Measurements from ENCODE around the gene PCNX2.

PCNX2 gene

DNA sequence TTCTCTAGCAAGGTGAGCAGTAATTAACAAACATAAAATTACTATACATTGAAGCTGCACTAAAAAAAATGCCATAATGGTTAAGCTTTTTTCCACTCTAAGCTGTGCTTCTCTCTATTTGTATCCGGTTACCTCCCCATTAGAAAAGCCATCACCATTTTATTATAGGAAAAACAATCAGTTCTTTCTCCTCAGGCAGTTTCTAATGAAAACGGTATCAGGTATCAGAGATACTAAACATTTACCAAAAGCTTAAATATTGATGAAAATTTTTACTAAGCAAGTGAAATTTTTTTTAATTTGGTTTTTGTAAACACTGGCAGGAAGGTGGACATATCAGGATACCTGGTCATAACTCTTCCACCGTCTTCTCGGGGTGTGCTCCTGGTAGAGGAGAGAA is 330.9 kb downstream of the PCNX2 start:
- no peak for TF ChIP-seq EZH2phosphoT487 (IDR thresholded peaks at IDR 0.05; ENCODE audit: low read length)
- TF ChIP-seq CTCF (IDR thresholded peaks at IDR 0.05; ENCODE audit: low read length), result no peak
- TF ChIP-seq EZH2 (optimal IDR thresholded peaks at IDR 0.05; ENCODE audit: low read depth, low read length), result no peak
- Histone ChIP-seq H3K36me3 (replicated peaks; ENCODE audit: insufficient read depth, low read length) (no peaks in the 10 kb centered on the region; the same call in 1 of the 2 replicates), H3K27ac (ENCODE audit: low read length) (no peak overlapping the region), H3K9me2 (replicated peaks; ENCODE audit: insufficient read depth, low read length) (no peaks in the 10 kb centered on the region), H3K79me2 (ENCODE audit: low read length) (no peaks in the 10 kb centered on the region), H3K4me1 (ENCODE audit: low read length) (no peaks in the 10 kb centered on the region), H3K9me3 (replicated peaks; ENCODE audit: insufficient read depth, low read length) (no peaks in the 10 kb centered on the region), H4K20me1 (ENCODE audit: insufficient read depth, low read length) (no peaks in the 10 kb centered on the region), H3K27me3 (replicated peaks; ENCODE audit: insufficient read depth, low read length) (no peaks in the 10 kb centered on the region), H2AFZ (ENCODE audit: low read length) (no peak overlapping the region), H3K4me3 (ENCODE audit: low read length) (no peak overlapping the region), H3F3A (ENCODE audit: insufficient read depth, low read length) (no peaks in the 10 kb centered on the region), H3K4me2 (ENCODE audit: low read depth, low read length) (no peak overlapping the region), H3K9ac (ENCODE audit: low read length) (no peak overlapping the region)
- DNase-seq, result no peak

- Histone ChIP-seq H3K4me2 (ENCODE audit: low read depth, low read length) (no peak overlapping the region), H3K9ac (ENCODE audit: low read length) (no peak overlapping the region), H3F3A (ENCODE audit: insufficient read depth, low read length) (no peaks in the 10 kb centered on the region), H2AFZ (ENCODE audit: low read length) (no peak overlapping the region), H3K9me2 (replicated peaks; ENCODE audit: insufficient read depth, low read length) (no peaks in the 10 kb centered on the region), H3K79me2 (ENCODE audit: low read length) (no peaks in the 10 kb centered on the region), H3K27me3 (replicated peaks; ENCODE audit: insufficient read depth, low read length) (no peaks in the 10 kb centered on the region), H3K4me3 (ENCODE audit: low read length) (no peak overlapping the region), H4K20me1 (ENCODE audit: insufficient read depth, low read length) (no peaks in the 10 kb centered on the region), H3K9me3 (replicated peaks; ENCODE audit: insufficient read depth, low read length) (no peaks in the 10 kb centered on the region), H3K36me3 (replicated peaks; ENCODE audit: insufficient read depth, low read length) (no peaks in the 10 kb centered on the region; the same call in 1 of the 2 replicates), H3K27ac (ENCODE audit: low read length) (no peak overlapping the region), H3K4me1 (ENCODE audit: low read length) (no peaks in the 10 kb centered on the region)
- TF ChIP-seq CTCF (IDR thresholded peaks at IDR 0.05; ENCODE audit: low read length), result no peak
- no peak for TF ChIP-seq EZH2phosphoT487 (IDR thresholded peaks at IDR 0.05; ENCODE audit: low read length)
- TF ChIP-seq EZH2 (optimal IDR thresholded peaks at IDR 0.05; ENCODE audit: low read depth, low read length), result no peak
- DNase-seq, result no peak
These were observed 332.5 kb downstream of the PCNX2 start for GRCh38 chr1:232962761-232963745.

GRCh38 chr1:232958067-232958466 is 337.5 kb downstream of the PCNX2 start:
- TF ChIP-seq CTCF (IDR thresholded peaks at IDR 0.05; ENCODE audit: low read length) (no peak), EZH2 (optimal IDR thresholded peaks at IDR 0.05; ENCODE audit: low read depth, low read length) (no peak), EZH2phosphoT487 (IDR thresholded peaks at IDR 0.05; ENCODE audit: low read length) (no peak)
- H3K4me2 ChIP-seq (ENCODE audit: low read depth, low read length), result no peak overlapping the region
- H3F3A ChIP-seq (ENCODE audit: insufficient read depth, low read length), result no peaks in the 10 kb centered on the region
- DNase-seq, result no peak
- H3K27me3 ChIP-seq (replicated peaks; ENCODE audit: insufficient read depth, low read length), result no peaks in the 10 kb centered on the region
- no peak overlapping the region for H2AFZ ChIP-seq (ENCODE audit: low read length)
- no peaks in the 10 kb centered on the region for H3K9me3 ChIP-seq (replicated peaks; ENCODE audit: insufficient read depth, low read length)
- H4K20me1 ChIP-seq (ENCODE audit: insufficient read depth, low read length), result no peaks in the 10 kb centered on the region
- H3K9me2 ChIP-seq (replicated peaks; ENCODE audit: insufficient read depth, low read length), result no peaks in the 10 kb centered on the region
- no peaks in the 10 kb centered on the region; the same call in 1 of the 2 replicates for H3K36me3 ChIP-seq (replicated peaks; ENCODE audit: insufficient read depth, low read length)
- H3K4me1 ChIP-seq (ENCODE audit: low read length), result no peaks in the 10 kb centered on the region
- H3K9ac ChIP-seq (ENCODE audit: low read length), result no peak overlapping the region
- no peak overlapping the region for H3K27ac ChIP-seq (ENCODE audit: low read length)
- no peaks in the 10 kb centered on the region for H3K79me2 ChIP-seq (ENCODE audit: low read length)
- no peak overlapping the region for H3K4me3 ChIP-seq (ENCODE audit: low read length)
